GM12891 (cell line): ENCODE data around the gene LRP1B.

ENCODE experiments used
- PAX5 ChIP-seq: IDR thresholded peaks from 2 replicates; pipeline ENCODE4 v1.6.1; 2011; ENCODE audit warnings: low read length, moderate library complexity, mild to moderate bottlenecking; ENCODE audit not compliant: insufficient read depth, severe bottlenecking
- POLR2A ChIP-seq: IDR thresholded peaks from 2 replicates; pipeline ENCODE4 v1.6.1; 2011; ENCODE audit warnings: low read depth, low read length, control low read depth
- POLR2AphosphoS5 ChIP-seq: IDR thresholded peaks from 2 replicates; pipeline ENCODE4 v1.6.1; 2011; ENCODE audit warnings: low read depth, low read length, control low read depth
- SPI1 ChIP-seq: IDR thresholded peaks from 2 replicates; pipeline ENCODE4 v1.6.1; 2011; ENCODE audit warnings: low read depth, low read length, control low read depth
- TAF1 ChIP-seq: IDR thresholded peaks from 2 replicates; pipeline ENCODE4 v1.6.1; 2011; ENCODE audit warnings: low read depth, low read length, control low read depth

DNA sequence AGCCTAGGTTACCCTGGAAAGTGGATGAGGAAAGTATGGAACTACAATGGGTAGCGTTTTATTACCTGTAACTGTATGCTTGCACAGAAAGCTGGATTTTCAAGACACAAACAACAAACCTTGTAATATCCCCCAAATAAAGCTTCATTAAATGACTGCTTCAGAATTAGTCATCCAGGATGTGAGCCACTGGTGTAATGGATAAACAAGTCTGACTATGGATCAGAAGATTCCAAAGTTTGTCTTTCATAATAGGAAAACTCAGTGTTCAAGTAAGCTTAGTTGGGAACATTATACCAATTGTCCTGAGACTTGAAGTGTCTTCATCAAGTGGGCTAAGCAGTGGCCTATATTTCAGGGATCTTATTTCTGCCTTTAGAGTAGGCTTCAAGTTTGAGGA is 518.8 kb downstream of the LRP1B start:
- TF ChIP-seq POLR2AphosphoS5 (no peak), TAF1 (no peak), POLR2A (no peak), PAX5 (no peak), SPI1 (no peak)
